KBM-7 (cell line): ENCODE measurements around the gene BRF1.

Experiments
- DNase-seq: peaks from one replicate; pipeline ENCODE4 v3.0.0-alpha.2; 2015
- in situ Hi-C: fragments of 300-500 bp; cut with MboI; formaldehyde crosslinking; loops from 2 replicates; pipeline ENCODE4 v1.14.3; 2020; ENCODE audit warnings: low sequenced_read_pairs, low pct_unique_long_range_greater_than_20kb, mixed read lengths

Gene BRF1

DNA sequence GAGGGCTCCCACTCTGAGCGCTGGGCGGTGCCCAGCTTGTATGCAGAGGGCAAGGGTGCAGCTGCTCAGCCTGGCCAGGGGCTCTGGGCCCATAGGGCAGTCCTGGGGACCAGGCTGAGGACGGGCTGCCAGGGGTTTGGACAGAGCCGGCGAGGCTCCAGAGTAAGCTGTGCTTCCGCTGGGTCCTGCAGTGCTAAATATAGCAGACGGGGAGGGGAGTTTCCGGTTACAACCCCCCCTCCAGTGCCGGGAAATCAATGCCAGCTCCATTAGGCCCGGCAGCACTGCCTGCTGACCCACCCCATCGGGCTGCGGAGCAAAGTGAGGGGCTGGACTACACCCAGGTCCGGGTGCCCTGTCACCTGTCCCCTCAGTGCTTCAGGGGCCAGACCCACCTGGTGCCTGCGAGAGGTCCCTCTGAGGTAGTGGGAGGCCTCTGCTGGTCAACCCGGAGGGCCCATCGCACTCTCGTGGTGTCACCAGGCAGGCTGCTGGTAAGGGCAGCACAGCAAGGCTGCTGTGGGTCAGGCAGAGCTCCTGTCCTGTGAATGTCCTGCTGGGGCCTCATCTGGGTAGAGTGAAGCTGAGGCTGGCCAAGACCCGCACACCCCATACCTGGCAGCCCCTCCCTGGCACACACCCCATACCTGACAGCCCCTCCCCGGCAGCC is 129.7 kb downstream of the BRF1 start:
- in situ Hi-C loops = no loop called here
- no peak for DNase-seq

DNA sequence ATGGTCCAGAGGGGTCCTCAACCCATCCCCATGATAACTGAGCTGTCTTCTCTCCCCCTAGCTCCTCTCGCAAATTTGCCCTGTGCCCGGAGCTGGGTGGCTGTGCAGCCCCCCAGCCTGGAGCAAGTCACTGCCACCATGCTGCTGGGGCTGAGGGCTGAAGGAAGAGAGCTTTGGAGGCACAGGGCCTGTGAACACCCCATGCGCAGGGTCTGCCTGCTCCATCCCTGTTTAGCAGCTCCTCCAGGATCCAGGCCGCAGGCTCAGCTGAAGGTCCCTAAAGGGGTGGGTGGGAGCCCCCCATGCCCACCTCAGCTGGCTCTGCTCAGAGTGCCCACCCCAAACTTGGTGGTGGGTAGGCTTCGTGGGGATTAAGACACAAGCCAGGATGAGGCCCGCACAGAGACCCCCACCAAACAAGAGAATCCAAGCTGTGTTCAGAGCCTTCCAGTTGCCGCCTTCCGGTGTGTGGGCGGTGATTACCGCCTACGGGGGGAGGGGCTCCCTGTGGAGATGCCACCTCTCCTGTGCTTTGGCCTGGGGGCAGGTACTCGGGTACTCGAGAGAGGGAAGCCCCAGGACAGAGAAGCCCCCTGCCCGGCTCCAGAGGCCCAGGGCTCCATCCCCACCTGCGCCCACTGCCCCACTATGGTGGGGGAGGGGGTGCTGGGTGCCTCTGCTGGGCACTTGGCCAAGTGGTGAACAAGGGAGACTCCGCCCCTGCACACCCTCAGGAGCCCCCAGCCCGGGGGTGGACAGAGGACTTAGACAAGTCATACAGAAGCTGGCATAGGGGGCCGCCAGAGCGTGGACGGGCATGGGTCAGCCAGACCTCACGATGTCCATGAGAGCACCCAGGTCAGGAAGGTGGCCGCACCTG is 130.8 kb downstream of the BRF1 start:
- in situ Hi-C loops = no loop called here
- DNase-seq = no peak

- in situ Hi-C loops = no loop called here
These were observed 131.8 kb downstream of the BRF1 start for GRCh38 chr14:105168979-105169507.

DNA sequence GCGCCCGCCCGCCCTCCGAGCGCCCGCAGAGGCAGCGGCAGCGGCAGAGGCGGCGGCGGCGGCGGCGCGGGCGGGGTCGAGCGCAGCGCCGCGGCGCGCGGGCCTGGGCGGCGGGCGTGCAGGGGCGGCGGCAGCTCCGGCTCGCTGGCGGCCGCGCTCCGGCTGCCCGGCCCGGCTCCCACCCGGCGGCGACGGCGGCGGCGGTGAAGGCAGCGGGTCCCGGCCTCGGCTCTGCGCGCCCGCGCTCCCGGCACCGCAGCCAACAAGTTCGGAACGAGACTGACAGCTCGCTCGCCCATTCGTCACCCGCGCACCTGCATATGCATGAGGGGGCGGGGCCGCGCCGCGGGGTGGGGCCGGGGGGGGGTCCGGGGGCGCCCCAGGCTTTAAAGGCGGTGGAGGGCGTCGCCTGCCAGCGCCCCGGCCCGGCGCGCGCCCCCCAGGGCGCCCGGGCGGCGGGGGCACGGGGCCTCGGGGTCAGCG is 132.3 kb downstream of the BRF1 start, which contains the start of gene JAG2:
TSS of gene JAG2 (minus strand) at position 281 of the 483 bp plus-strand sequence. CDS start 356 bp downstream, outside the sequence.
- no peak for DNase-seq

More at GRCh38 chr14:105168979-105169507, 131.8 kb downstream of the BRF1 start:
- DNase-seq = peak; percentile 66

GRCh38 chr14:105168093-105168420 is 132.7 kb downstream of the BRF1 start:
- in situ Hi-C loops = no loop called here

More for the DNA sequence above, 132.3 kb downstream of the BRF1 start, which contains the start of gene JAG2:
- in situ Hi-C loops = no loop called here

GRCh38 chr14:105167303-105168092 is 133.3 kb downstream of the BRF1 start:
- DNase-seq = peak; percentile 41
- in situ Hi-C loops = no loop called here

More at GRCh38 chr14:105168093-105168420, 132.7 kb downstream of the BRF1 start:
- no peak for DNase-seq

DNA sequence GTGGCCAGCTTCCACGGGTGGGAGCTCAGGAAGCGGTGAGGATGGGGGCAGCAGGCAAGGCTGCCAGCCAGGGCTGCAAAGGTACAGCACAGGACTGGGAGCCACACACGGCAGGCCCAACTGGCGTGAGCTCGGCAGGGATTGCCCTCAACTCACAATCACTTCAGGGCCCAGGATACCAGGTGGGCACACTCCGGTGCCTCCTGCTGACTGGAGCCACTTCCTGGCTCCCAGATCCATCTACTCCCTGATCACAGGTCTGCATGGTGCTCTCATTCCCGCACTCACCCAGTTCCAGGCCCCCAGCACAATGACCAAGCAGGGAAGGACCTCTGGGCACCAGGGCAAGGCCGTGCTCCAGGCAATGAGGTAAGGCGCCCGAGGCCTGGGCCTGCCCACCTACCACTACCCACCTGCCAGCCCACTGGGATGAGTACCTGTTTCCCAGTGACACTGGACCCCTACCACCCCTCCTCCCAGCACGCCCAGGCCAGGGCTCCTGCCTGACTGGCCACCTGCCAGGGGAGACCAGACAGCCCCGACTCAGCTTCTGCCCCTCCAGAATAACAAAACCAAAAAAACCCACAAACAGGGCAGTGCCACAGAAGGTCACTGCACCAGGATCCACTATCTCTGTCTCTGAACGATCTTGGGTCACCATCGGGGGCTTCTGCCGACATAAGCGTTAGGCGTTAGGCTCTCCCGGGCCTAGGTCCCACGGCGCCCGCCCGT is 134.1 kb downstream of the BRF1 start:
- in situ Hi-C loops = no loop called here
- DNase-seq = no peak

GRCh38 chr14:105165761-105166485 is 134.9 kb downstream of the BRF1 start:
- in situ Hi-C loops = no loop called here
- no peak for DNase-seq

DNA sequence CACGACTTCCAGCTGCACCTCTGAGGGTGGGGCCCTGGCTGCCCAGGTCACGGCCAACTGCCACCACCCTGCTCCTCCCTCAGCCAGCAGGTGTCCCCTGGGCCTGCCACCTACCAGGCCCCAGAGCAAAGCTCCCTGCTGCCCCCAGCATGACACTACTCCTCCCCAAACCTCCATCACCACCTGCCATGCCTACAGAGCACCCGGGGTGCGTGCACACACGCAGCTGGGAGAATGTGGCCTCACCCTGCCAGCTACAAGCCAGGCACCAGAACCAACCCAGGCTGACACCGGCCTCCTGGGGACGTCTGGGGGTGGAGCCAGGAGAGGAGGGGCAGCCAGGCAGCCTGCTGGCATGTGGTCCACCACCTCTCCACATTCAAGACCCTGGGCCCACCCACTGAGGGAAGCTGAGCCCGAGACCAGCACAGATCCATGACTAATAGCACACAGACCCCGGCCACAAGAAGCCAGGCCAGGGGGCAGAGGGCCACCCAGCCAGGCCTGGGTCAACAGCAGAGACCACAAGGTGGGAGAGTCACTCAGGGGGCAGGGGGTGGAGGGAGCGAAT is 135.6 kb downstream of the BRF1 start:
- no peak for DNase-seq
- in situ Hi-C loops = no loop called here

DNA sequence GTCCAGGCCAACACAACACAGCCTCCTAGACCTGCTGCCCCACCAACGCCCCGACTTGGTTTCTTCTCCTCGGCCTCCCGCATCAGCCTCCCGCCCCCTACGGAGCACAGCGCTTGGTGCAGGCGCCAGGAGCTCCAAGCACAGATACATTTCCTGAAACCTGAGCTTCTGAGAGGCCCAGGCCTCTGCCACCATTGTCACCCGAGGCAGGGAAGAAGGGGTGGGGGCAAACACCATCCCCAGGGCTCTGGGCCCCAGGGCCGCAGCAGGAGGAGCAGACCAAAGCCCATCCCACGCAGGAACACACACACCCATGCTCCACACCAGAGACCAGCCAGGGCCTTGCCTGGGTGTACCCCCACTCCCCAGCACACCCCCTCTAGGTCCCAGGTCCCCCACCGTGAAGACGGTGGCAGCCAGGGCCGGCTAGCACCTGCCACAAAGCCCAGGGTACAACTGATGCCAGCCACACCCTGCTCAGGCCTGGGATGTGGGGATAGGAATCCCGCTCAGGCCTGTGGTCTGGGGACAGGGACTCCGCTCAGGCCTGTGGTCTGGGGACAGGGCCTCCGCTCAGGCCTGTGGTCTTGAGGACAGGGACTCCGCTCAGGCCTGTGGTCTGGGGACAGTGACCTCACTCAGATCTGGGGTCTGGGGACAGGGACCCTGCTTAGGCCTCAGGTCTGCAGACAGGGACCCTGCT is 137.6 kb downstream of the BRF1 start:
- in situ Hi-C loops = no loop called here
- no peak for DNase-seq

- DNase-seq = no peak
- in situ Hi-C loops = no loop called here
These were observed 138.2 kb downstream of the BRF1 start for GRCh38 chr14:105162669-105162979.

DNA sequence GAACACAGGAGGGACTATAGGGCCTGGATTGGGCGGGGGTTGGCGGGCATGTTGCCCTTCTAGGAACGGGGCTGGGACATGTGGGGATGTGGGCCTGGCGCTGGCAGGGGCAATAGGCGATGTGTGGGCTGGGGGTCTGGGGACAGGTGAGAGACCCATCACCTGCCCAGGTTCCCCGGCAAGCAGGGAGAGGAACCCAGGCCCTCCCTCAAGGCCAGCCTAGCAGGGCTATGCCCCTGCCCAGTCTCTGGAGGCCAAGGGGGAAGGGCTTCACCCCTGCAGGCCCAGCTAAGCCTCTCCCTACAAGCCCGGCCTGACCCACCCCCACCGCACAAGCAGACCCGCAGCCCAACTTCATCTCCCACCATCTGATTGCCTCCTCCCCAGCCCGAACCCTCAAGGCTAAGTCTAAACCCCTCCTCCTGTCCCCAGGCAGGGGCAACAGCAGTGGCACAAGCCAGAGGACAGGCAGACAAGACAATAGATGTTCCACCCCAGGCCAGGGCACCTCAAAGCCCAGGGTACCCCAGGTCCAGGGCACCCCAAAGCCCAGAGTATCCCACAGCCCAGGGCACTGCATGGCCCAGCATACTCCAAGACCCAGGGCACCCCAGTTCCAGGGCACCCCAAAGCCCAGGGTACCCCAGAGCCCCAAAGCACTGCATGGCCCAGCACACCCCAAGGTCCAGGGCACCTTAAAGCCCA is 138.7 kb downstream of the BRF1 start:
- no peak for DNase-seq
- in situ Hi-C loops = no loop called here

GRCh38 chr14:105161309-105161708 is 139.5 kb downstream of the BRF1 start:
- DNase-seq = no peak
- in situ Hi-C loops = no loop called here

DNA sequence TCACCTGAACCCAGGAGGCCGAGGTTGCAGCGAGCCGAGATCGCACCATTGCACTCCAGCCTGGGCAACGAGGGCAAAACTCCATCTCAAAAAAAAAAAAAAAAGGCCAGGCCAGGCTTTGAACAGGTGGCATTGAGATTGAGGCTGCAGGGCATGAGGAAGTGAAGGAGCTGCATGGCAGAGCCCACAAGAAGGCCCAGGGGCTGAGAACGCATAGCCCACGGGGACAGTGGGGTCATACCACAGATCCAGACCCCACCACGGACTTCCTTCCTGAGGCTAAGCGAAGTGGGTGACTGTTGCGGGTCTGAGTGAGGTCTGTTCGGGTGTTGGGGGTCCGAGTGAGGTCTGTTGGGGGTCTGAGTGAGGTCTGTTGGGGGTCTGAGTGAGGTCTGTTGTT is 140.0 kb downstream of the BRF1 start:
- in situ Hi-C loops = no loop called here
- DNase-seq = no peak

DNA sequence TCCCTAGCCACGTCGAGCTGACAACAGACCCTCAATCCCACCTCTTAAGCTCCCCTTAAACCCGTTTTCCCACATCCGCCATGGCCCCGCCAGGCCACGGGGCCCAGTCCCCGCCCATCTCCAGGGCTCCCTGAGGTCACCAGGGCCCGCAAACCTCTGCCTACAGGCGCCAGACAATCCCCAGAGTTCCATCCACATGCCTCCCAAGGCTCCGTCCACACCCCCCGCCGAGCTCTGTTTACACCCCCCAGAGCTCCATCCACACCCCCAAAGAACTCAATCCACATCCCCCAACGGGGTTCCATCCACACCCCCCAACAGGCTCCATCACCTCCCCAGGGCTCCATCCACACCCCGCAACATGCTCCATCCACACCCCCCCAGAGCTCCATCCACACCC is 141.5 kb downstream of the BRF1 start:
- in situ Hi-C loops = no loop called here
- DNase-seq = no peak
